Measurements from ENCODE around the gene PARD6A.

The PARD6A gene

GRCh38 chr16:67697422-67698185, 36.8 kb downstream of the PARD6A start:
- DNase-seq: no peak

- DNase-seq: no peak
Observed at GRCh38 chr16:67699265-67699664, 38.5 kb downstream of the PARD6A start.

- no peak for DNase-seq
Observed at GRCh38 chr16:67701420-67701819, 40.7 kb downstream of the PARD6A start.

GRCh38 chr16:67702130-67702529, 41.4 kb downstream of the PARD6A start:
- DNase-seq: no peak

GRCh38 chr16:67703626-67704025, 42.9 kb downstream of the PARD6A start:
- DNase-seq: no peak

- no peak for DNase-seq
Observed at GRCh38 chr16:67704110-67704509, 43.4 kb downstream of the PARD6A start.

- DNase-seq: no peak
Observed at GRCh38 chr16:67707210-67707609, 46.5 kb downstream of the PARD6A start.

GRCh38 chr16:67707790-67708189, 47.0 kb downstream of the PARD6A start:
- no peak for DNase-seq

GRCh38 chr16:67708368-67708771, 47.6 kb downstream of the PARD6A start:
- no peak for DNase-seq

GRCh38 chr16:67709050-67709449, 48.3 kb downstream of the PARD6A start:
- DNase-seq: no peak

- DNase-seq: no peak
Observed at GRCh38 chr16:67710607-67711006, 49.8 kb downstream of the PARD6A start.

All from SHP77 treated with DMSO at 0.1 percent for 48 hours (cell line).